Measurements from ENCODE around the gene IER3. TPM values are rescaled to one million over a fixed set of nuclear protein-coding genes. Genes with fewer than 3 reads are reported as not detected.

The IER3 gene
- total and polyA plus RNA-seq, 2 of the 8 experiments (the other 6 are each of a cell fraction or from before 2014, with no cell fraction given): 11.9 to 26.5 TPM

GRCh38 chr6:30761791-30762429, 17.6 kb upstream of the IER3 start (continued):
- TF ChIP-seq GABPA (IDR thresholded peaks at IDR 0.05; ENCODE audit: borderline replicate concordance, insufficient read depth, low read length) (no peak), ZNF274 (IDR thresholded peaks at IDR 0.05; ENCODE audit: borderline replicate concordance, extremely low read depth, low read length) (no peak), EP300 (IDR thresholded peaks at IDR 0.05; ENCODE audit: borderline replicate concordance in 1 of 2, low read depth in 2 of 2, low read length in 2 of 2) (no peak), JUND (IDR thresholded peaks at IDR 0.05; ENCODE audit: low read length) (no peak)
